Neural progenitor cell (in vitro differentiated cells): ENCODE measurements around the gene RPS6KB1. TPM values are rescaled to one million over a fixed set of nuclear protein-coding genes. Genes with fewer than 3 reads are reported as not detected.
"Not testable (repeated sequence)": the region's sequence is repeated elsewhere in the genome, so short reads cannot be mapped to it uniquely, and the experiment has no call there.

Experiments used
- DNase-seq: peaks from one replicate; pipeline ENCODE4 v3.0.0-alpha.2; 2016; ENCODE audit warnings: low spot score
- H2AFZ ChIP-seq: fragments of 200-600 bp; sonication (generic); replicated peaks from 2 replicates; pipeline ENCODE4 v1.6.1; 2016; ENCODE audit warnings: antibody characterized with exemption
- H3F3A ChIP-seq: fragments of 200-600 bp; sonication (generic); 2 replicates; pipeline ENCODE4 v1.6.1; 2016; ENCODE audit warnings: antibody characterized with exemption, low read depth
- H3K27ac ChIP-seq: fragments of 200-600 bp; sonication (generic); 2 replicates; pipeline ENCODE4 v1.5.1; 2016; ENCODE audit warnings: mild to moderate bottlenecking
- H3K27me3 ChIP-seq: fragments of 200-600 bp; sonication (generic); 2 replicates; pipeline ENCODE4 v1.6.1; 2016; ENCODE audit warnings: mild to moderate bottlenecking, moderate library complexity
- H3K36me3 ChIP-seq: fragments of 200-600 bp; sonication (generic); 2 replicates; pipeline ENCODE4 v1.5.1; 2016
- H3K4me1 ChIP-seq: fragments of 200-600 bp; sonication (generic); 2 replicates; pipeline ENCODE4 v1.6.1; 2016; ENCODE audit warnings: mixed run types
- H3K4me2 ChIP-seq: fragments of 200-600 bp; sonication (generic); 2 replicates; pipeline ENCODE4 v1.6.1; 2016
- H3K4me3 ChIP-seq: fragments of 200-600 bp; sonication (generic); 2 replicates; pipeline ENCODE4 v1.5.1; 2016
- H3K79me2 ChIP-seq: fragments of 200-600 bp; sonication (generic); 2 replicates; pipeline ENCODE4 v1.6.1; 2016; ENCODE audit warnings: low read depth
- H3K9ac ChIP-seq: fragments of 200-600 bp; sonication (generic); 2 replicates; pipeline ENCODE4 v1.6.1; 2016
- H3K9me3 ChIP-seq: fragments of 200-600 bp; sonication (generic); 2 replicates; pipeline ENCODE4 v1.5.1; 2016; ENCODE audit warnings: low read depth
- H4K20me1 ChIP-seq: fragments of 200-600 bp; sonication (generic); 2 replicates; pipeline ENCODE4 v1.6.1; 2016; ENCODE audit warnings: low read depth
- H3K27ac Mint-ChIP-seq: 3 replicates; pipeline ENCODE4 v1.8.0; 2021; ENCODE audit warnings: mixed read lengths
- H3K27me3 Mint-ChIP-seq: 2 replicates; pipeline ENCODE4 v1.8.0; 2022; ENCODE audit warnings: low read depth, mild to moderate bottlenecking, inconsistent platforms, moderate library complexity, mixed read lengths; ENCODE audit not compliant: insufficient read depth
- H3K36me3 Mint-ChIP-seq: 3 replicates; pipeline ENCODE4 v1.8.0; 2021; ENCODE audit warnings: mixed read lengths
- H3K4me1 Mint-ChIP-seq: 3 replicates; pipeline ENCODE4 v1.8.0; 2021; ENCODE audit warnings: mixed read lengths
- H3K4me3 Mint-ChIP-seq: 3 replicates; pipeline ENCODE4 v1.8.0; 2021; ENCODE audit warnings: mild to moderate bottlenecking, moderate library complexity, mixed read lengths
- H3K9me3 Mint-ChIP-seq: 3 replicates; pipeline ENCODE4 v1.8.0; 2020; ENCODE audit warnings: mixed read lengths
- EZH2 ChIP-seq: fragments of 200-600 bp; sonication (generic); IDR thresholded peaks from 2 replicates; pipeline ENCODE4 v1.6.1; 2017; ENCODE audit warnings: antibody characterized with exemption, mild to moderate bottlenecking, moderate library complexity
- EZH2phosphoT487 ChIP-seq: fragments of 200-600 bp; sonication (generic); IDR thresholded peaks from 2 replicates; pipeline ENCODE4 v1.6.1; 2017; ENCODE audit warnings: antibody characterized with exemption
- total RNA-seq: library from RNA; depleted of rRNA; stranded (reverse); fragments of >200 nt; gene quantifications from 2 replicates; pipeline ENCODE4 v1.2.3, GENCODE V29; 2015; ENCODE audit warnings: low replicate concordance
- TF ChIP-seq, protein P1 (sequence below): fragments of 200-600 bp; sonication (generic); IDR thresholded peaks from 2 replicates; pipeline ENCODE4 v1.5.1; 2017; ENCODE audit warnings: antibody characterized with exemption, mild to moderate bottlenecking

The RPS6KB1 gene
- total RNA-seq, 1 donor from 2014 or later, result 18.7 TPM

DNA sequence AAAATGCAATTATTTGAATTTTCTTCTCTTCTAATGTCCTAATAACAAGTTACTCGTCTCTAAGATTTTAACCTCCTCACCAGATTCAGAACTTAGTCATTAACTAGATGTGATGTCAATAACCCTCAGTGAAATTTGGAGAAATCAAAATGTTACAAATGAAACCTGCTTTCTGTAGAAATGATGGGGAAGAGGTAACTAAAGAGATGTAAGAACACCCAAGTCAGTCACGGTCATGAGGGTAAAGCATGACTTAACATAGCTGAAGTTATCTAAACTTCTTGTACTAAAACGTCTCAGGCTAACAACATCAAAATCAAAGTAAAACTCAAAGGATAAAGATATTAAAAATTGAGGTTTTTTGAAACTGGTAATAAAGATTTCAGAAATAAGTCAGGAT lies 61.9 kb downstream of the RPS6KB1 start:
- no peak overlapping the region for H3K9ac ChIP-seq
- H3K27me3 ChIP-seq, result no peaks in the 10 kb centered on the region
- DNase-seq, result no peak
- H4K20me1 ChIP-seq, result no peaks in the 10 kb centered on the region
- H3K9me3 Mint-ChIP-seq, result no peaks in the 10 kb centered on the region
- no peak overlapping the region for H2AFZ ChIP-seq
- H3K36me3 Mint-ChIP-seq, result peaks cover 10% of the 10 kb centered on the region
- no peaks in the 10 kb centered on the region for H3K9me3 ChIP-seq
- no peaks in the 10 kb centered on the region for H3K79me2 ChIP-seq
- TF ChIP-seq EZH2phosphoT487, result no peak
- TF ChIP-seq, protein P1, sequence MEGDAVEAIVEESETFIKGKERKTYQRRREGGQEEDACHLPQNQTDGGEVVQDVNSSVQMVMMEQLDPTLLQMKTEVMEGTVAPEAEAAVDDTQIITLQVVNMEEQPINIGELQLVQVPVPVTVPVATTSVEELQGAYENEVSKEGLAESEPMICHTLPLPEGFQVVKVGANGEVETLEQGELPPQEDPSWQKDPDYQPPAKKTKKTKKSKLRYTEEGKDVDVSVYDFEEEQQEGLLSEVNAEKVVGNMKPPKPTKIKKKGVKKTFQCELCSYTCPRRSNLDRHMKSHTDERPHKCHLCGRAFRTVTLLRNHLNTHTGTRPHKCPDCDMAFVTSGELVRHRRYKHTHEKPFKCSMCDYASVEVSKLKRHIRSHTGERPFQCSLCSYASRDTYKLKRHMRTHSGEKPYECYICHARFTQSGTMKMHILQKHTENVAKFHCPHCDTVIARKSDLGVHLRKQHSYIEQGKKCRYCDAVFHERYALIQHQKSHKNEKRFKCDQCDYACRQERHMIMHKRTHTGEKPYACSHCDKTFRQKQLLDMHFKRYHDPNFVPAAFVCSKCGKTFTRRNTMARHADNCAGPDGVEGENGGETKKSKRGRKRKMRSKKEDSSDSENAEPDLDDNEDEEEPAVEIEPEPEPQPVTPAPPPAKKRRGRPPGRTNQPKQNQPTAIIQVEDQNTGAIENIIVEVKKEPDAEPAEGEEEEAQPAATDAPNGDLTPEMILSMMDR, result no peak
- TF ChIP-seq EZH2, result no peak
- no peak overlapping the region for H3K27ac ChIP-seq
- no peaks in the 10 kb centered on the region for H3K36me3 ChIP-seq
- no peaks in the 10 kb centered on the region for H3K27me3 Mint-ChIP-seq
- no peak overlapping the region for H3K27ac Mint-ChIP-seq
- H3K4me3 ChIP-seq, result no peak overlapping the region
- H3K4me1 Mint-ChIP-seq, result no peaks in the 10 kb centered on the region
- no peak overlapping the region for H3K4me3 Mint-ChIP-seq
- H3F3A ChIP-seq, result peaks cover 17% of the 10 kb centered on the region
- H3K4me2 ChIP-seq, result no peak overlapping the region
- H3K4me1 ChIP-seq, result no peaks in the 10 kb centered on the region

- H3K4me1 ChIP-seq, H3K36me3 Mint-ChIP-seq, H3K9ac ChIP-seq, H4K20me1 ChIP-seq, H3K4me2 ChIP-seq, H3K4me3 ChIP-seq, H3K9me3 ChIP-seq, H3K79me2 ChIP-seq, DNase-seq, H2AFZ ChIP-seq, H3K27ac ChIP-seq, H3K36me3 ChIP-seq, H3K27ac Mint-ChIP-seq, H3K27me3 Mint-ChIP-seq, H3K9me3 Mint-ChIP-seq, H3K4me3 Mint-ChIP-seq: not testable (repeated sequence)
- H3K4me1 Mint-ChIP-seq, result peaks cover 15% of the 10 kb centered on the region
- Histone ChIP-seq H3K27me3 (peaks cover 17% of the 10 kb centered on the region), H3F3A (peaks cover 14% of the 10 kb centered on the region)
Measured at GRCh38 chr17:59959574-59959973, 66.7 kb downstream of the RPS6KB1 start.

DNA sequence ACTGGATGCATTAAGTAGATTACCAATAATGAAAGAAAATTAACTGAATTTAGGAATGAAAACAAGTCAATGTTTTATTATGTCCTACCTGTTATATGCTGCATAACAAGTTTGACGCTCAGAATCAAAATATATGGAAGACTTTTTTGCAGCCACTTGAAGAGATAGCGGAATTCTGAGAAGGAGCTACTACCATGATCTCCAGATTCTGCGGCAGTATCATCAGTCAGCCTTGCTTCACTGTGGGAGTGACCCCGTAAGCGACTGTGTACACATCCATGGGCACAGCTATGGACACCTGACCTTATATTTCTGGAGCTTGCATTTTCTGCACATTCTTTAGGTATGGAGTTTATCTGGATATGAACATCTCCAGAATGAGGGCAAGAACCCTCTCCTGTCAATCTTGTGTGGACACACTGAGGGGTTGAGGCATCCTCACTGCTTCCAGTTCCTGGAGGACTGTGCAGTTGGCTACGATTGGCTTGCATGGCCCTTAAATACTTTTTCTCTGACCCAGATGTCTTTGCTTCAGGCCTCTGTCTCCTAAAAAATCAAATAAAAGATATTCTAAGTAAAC lies 69.9 kb downstream of the RPS6KB1 start:
- TF ChIP-seq, protein P1, result no peak
- no peak for TF ChIP-seq EZH2
- no peak for TF ChIP-seq EZH2phosphoT487
- Histone ChIP-seq H3K79me2 (no peaks in the 10 kb centered on the region), H3K27me3 (peaks cover 28% of the 10 kb centered on the region), H3K9ac (no peak overlapping the region), H4K20me1 (no peaks in the 10 kb centered on the region), H3K27ac (no peak overlapping the region), H3F3A (peaks cover 17% of the 10 kb centered on the region), H3K4me2 (no peak overlapping the region), H3K36me3 (no peaks in the 10 kb centered on the region), H3K4me1 (peaks cover 4% of the 10 kb centered on the region), H3K4me3 (no peak overlapping the region), H3K9me3 (no peaks in the 10 kb centered on the region), H2AFZ (no peak overlapping the region)
- H3K4me1 Mint-ChIP-seq, result peaks cover 18% of the 10 kb centered on the region
- no peak for DNase-seq
- H3K4me3 Mint-ChIP-seq, result peak overlapping the region; percentile 75
- H3K36me3 Mint-ChIP-seq, result peaks cover 6% of the 10 kb centered on the region
- peaks cover 3% of the 10 kb centered on the region for H3K27me3 Mint-ChIP-seq
- no peak overlapping the region for H3K27ac Mint-ChIP-seq
- H3K9me3 Mint-ChIP-seq, result no peaks in the 10 kb centered on the region

- no peaks in the 10 kb centered on the region for H3K9me3 ChIP-seq
- H2AFZ ChIP-seq, result peak overlapping the region; percentile 96
- no peak overlapping the region for H3K27ac ChIP-seq
- peak; percentile 60 for DNase-seq
- Mint-ChIP-seq H3K4me1 (peaks cover 18% of the 10 kb centered on the region), H3K36me3 (peaks cover 6% of the 10 kb centered on the region), H3K27ac (peak overlapping the region; percentile 22), H3K27me3 (peaks cover 3% of the 10 kb centered on the region), H3K9me3 (no peaks in the 10 kb centered on the region), H3K4me3 (peak overlapping the region; percentile 87)
- peak overlapping the region; percentile 15 for H3K9ac ChIP-seq
- H3K4me3 ChIP-seq, result peak overlapping the region; percentile 81
- H3K27me3 ChIP-seq, result peaks cover 28% of the 10 kb centered on the region
- H3K4me1 ChIP-seq, result peaks cover 4% of the 10 kb centered on the region
- H3K36me3 ChIP-seq, result no peaks in the 10 kb centered on the region
- peaks cover 17% of the 10 kb centered on the region for H3F3A ChIP-seq
- TF ChIP-seq EZH2, result no peak
- TF ChIP-seq, protein P1, result no peak
- no peak for TF ChIP-seq EZH2phosphoT487
- H3K4me2 ChIP-seq, result peak overlapping the region; percentile 79
- H3K79me2 ChIP-seq, result no peaks in the 10 kb centered on the region
- no peaks in the 10 kb centered on the region for H4K20me1 ChIP-seq
Measured at GRCh38 chr17:59963738-59964481, 71.0 kb downstream of the RPS6KB1 start.
